Middle frontal gyrus (tissue), 1 donor: ENCODE results near the gene IPCEF1.
"Not testable (repeated sequence)": the region's sequence is repeated elsewhere in the genome, so short reads cannot be mapped to it uniquely, and the experiment has no call there.

Experiments used
- DNase-seq: peaks from one replicate; pipeline ENCODE4 v3.0.0-alpha.2; 2015; ENCODE audit warnings: low spot score; ENCODE audit errors: extremely low spot score

The IPCEF1 gene

DNA sequence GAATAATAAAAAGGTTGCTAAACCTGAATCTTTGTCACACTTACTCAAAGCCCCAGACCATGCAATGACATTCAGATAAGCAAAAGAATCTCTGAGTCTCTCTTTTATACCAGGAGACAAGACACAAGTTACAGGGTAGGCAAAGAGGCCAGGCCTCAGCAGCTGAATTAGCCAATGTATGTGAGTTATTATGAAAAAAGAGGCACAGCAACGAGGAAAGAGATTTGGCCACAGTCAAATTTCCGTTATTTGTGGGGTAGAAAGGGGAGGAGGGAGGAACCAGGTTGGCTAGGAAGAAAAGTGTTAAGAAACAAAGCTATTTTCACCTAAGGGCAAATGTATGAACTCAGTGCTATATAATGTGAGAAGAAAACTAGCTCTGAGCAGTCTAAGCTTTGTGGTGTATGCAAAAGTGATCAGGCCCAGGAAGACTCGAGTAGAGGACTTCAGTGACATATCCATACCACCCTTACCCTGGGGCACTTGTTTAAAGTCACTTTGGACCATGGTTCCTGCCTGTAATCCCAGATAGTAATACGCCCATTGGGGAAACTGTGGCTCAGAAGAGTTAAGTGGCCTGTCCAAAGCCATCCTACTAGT lies 19.1 kb downstream of the IPCEF1 start:
- DNase-seq = no peak

DNA sequence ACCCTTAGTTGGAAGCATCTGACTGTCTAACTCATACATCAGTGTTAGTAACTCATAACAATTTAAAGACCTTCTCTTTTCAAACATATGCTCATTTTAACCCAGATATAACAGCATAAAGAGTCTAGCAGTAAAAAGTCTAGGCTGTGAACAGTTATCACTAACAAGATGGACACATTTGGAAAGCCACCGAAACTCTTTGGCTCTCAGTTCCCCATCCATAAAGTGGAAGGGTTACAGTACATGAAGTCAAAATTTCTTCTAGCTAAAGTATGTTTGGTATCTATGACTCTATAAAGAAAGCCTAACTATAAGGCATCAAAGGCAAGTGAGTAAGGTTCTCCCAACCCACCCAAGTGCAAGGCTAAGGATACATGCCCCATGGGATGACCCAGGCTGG lies 22.5 kb downstream of the IPCEF1 start:
- not testable (repeated sequence) for DNase-seq

DNA sequence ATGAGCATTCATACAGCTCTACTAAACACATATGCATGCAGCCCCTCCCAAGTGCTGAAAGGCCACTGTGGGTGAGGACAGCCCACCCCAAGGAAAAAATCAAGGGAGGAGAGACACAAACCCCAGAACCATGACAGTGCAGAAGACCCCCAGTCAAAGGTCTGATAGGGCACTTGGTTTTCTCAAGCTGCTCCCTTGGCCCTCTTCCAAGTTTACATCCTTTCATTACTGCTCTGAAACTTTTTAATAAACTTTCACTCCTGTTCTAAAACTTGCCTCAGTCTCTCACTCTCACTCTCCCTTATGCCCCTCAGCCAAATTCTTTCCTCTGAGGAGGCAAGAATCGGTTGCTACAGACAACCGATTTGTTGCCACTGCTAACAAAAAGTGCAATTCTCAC lies 24.9 kb downstream of the IPCEF1 start:
- no peak for DNase-seq

DNA sequence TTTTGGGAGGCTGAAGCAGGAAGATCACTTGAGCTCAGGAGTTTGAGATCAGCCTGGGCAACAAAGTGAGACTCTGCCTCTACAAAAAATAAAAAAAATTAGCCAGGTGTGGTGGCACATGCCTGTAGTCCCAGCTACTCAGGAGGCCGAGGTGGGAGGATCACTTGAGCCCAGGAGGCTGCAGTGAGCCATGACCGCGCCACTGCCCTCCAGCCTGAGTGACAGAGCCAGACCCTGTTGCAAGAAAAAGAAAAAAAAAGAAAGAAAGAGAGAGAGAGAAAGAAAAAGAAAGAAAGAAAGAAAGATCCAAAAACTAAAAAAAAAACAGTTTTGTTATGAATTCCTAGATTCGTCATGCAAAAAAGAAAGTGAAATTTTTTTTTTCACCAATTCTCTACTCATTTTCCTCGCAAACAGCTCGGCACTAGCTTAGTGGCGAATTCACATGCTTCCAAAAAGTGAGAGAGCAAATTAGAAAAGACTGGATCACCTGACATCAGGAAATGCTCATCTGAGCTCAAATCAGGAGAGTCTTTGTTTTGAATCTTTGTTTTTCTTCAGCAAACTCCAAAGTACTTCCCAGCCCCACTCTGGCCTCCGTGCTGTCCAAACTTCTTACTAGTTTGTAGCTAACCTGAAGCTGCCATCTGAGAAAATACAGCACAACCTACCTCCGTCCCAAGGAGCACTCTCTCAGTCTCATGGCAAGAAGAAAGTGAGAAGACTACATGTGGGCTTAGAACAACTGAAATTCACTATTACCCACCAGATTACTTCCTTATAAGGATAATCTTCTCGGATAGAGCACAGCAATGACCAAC lies 27.0 kb downstream of the IPCEF1 start:
- no peak for DNase-seq

DNA sequence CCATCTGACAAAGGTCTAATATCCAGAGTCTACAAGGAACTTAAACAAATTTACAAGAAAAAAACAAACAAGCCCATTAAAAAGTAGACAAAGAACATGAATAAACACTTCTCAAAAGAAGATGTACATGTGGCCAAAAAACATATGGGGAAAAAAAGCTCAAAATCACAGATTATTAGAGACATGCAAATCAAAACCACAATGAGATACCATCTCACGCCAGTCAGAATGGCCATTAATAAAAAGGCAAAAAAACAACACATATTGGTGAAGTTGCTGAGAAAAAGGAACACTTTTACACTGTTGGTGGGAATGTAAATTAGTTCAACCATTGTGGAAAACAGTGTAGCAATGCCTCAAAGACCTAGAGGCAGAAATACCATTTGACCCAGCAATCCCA lies 29.3 kb downstream of the IPCEF1 start:
- DNase-seq = not testable (repeated sequence)

DNA sequence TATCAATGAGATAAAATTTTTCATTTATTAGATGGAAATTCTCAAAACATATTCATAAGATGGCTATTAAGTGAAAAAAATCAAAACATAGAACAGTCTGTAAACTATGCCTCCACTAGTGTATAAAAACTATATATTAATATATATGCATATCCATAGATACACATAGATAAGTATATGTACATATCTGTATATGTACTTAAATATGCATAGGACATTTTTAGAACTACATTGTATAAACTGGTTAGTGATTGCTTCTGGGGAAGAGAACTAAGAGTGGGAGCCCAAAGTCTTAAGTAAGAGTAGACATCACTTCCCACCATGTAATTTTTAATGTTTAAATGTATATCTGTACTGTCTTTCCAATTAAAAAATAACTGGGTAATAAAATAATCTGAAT lies 31.5 kb downstream of the IPCEF1 start:
- no peak for DNase-seq

DNA sequence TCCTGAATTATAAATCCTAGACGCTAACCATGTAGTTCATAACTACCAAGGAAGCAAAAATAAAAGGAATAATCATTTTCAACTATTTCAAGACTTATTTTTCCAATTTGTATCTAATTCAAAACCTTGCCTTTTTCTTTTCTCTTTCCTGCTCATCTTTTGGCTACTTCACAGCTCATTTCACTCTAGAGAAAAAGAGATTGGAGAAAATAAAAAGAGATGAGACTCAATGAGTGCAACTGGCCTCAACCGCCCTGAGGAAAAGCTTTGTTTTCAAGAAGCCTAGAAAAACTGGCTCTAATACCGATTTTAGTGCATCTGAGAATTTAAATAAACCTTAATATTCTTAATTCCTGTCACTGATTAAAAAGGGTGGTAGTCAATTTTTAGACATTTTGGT lies 36.4 kb downstream of the IPCEF1 start:
- no peak for DNase-seq

DNA sequence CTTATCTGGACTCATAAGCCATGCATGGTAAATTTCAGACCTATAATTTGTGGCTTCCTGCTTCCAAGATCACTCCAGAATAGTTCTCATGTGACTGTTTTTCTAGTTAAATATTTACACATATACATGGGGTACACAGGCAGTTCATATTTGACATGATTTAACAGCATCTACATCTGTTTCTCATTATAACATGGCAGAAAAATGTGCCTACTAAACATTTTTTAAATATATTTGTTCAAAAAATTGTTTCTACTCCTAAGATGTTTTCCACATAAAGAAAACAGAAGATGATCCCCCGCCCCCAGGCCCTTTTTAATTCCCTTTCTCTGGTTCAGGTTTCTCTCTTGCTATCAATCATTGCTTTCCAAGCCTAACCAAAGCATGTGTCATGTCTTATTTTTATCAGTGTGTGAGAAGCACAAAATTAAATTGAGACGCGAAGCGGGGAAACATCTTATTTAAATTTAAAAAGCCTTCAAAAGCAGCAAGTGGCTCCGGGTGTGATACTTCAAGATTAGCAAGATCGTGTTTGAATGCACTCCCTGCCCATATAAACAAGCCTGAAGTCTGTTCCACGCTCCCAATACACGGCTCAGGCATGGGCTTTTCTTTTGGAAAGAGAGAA lies 37.3 kb downstream of the IPCEF1 start:
- DNase-seq = no peak

DNA sequence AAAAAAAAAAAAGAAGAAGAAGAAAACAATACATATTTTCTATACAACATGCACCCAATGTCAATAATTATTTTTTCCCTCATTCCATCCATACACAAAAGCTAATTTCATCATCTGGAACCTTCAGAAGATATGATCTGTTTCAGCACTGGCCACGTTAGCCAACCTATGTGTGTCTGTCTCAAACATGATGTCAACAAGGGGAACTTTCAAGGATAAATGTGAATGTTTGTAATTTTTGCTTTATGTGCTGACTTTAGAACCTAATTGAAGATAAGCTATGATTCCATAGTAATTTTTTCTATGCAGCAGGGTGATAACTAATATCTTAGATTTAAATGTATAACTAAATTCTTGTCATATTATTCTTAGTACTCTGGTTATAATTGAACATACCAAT lies 37.9 kb downstream of the IPCEF1 start:
- DNase-seq = no peak

DNA sequence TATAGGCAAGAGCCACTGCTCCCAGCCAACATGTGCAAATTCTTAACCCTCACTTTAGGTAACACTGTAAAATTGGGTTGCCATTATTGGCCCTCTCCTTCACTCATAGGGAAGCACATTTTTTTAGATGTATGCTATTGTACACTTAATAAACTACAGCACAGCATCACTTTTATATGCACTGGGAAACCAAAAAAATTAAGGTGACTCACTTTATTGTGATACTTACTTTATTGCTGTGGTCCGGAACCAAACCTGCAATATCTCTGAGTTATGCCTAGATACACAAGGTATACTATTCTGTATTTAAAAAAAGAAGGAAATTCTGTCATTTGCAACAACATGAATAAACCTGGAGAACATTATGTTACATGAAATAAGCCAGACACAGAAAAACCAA lies 40.5 kb downstream of the IPCEF1 start:
- no peak for DNase-seq

DNA sequence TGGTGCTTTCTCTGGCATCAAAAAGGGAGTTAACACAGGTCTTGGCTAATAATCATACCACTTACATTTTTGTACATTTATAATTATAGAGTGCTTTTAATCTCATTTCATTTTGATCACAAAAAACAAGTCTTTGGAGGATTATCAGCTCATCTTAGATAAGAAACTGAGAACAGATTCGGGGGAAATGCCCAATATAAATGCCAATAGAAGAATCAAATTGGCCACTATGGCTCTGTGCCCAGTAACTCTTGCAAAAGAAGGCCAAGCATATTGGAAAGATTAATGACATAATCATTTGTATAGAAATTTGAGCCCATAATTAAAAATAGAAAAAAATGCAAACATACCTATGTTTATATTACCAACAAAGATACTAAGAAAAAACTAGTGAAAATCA lies 42.5 kb downstream of the IPCEF1 start:
- no peak for DNase-seq

DNA sequence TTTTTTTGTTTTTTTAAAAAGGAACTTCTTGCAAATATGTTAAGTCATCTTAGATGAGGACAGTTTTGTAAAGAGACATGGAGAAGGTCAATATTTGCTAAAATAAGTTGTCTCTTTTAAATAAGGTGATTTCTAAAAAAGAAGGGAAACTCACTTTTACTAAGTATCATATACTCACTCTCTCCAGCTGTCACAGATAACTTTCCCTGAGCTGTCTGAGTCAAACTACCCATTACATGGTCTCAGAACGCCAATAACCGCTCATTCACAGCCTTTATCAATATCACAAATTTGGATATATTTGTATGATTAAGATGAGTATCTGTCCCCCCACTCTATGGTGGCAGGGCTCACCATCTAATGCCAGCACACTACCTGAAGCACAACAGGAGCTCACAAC lies 47.6 kb downstream of the IPCEF1 start:
- DNase-seq = no peak

DNA sequence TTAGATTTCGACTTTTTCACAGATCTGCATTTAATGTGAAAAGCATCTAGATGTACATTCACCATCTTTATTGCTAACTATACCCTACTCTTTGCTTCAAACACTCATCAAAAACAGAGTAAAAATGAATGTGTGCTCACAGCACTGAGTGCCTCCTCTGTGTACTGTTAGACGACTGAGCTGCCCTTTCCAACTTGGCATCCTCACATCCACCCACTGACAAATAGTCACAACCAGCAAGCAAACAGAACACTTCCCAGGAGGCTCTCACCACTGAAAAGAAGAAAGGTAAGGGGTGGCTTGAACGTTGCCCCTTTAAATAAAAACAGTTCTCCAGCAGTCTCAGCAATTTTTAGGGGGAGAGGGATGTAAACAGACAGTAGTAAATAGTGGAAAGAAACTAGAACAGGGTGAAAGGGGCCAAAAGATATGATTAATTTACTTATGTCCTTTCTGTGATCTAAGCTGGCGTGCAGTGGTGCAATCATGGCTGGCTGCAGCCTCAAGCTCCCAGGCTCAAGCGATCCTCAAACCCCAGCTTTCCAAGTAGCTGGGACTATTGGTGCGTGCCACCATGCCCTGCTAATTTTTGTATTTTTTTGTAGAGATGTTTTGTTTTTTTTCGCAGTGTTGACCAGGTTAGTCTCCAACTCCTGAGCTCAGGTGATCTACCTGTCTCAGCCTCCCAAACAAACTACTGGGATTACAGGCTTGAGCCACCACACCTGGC lies 48.7 kb downstream of the IPCEF1 start:
- no peak for DNase-seq

DNA sequence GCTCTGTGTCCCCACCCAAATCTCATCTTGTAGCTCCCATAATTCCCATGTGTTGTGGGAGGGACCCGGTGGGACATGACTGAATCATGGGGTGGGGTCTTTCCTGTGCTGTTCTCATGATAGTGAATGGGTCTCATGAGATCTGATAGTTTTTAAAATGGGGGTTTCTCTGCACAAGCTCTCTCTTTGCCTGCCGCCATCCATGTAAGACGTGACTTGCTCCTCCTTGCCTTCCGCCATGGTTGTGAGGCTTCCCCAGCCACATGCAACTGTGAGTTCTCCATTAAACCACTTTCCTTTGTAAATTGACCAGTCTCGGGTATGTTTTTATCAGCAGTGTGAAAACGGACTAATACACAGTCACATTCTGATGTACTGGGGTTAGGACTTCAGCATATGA lies 49.5 kb downstream of the IPCEF1 start:
- not testable (repeated sequence) for DNase-seq

DNA sequence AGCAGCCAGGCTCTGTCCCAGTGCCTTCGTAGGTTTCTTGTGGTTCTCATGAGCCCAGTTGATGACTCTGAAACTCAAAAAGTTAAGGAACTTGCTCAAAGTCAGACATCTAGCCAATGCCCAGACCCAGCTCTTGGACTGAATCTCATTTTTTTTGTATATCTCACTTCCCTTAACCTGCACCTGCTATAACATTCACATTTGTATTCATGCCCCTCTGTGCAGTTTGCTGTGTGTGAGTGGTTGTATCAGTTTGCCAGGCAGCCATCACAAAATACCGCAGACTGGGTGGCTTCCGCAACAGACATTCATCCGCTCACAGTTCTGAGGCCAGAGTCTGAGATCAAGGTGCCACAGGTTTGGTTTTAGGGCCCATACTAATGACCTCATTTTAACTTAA lies 49.9 kb downstream of the IPCEF1 start:
- DNase-seq = no peak

DNA sequence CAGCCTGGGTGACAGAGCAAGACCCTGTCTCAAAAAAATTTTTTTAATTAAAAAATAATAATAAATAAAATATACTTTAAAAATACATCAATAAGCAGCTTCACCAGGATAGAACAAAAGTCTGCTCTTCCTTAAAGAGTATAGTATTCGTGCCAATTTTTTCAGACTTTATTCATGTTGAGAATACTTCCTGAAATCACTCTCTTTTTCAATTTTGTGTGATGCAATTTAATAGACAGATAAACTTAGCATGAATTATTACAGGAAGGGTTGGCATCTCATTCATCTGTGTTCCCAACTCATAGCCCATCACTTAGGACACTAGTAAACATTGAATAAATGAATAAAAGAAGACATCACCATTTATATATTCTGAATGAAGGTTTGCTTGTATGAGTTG lies 52.4 kb downstream of the IPCEF1 start:
- no peak for DNase-seq

DNA sequence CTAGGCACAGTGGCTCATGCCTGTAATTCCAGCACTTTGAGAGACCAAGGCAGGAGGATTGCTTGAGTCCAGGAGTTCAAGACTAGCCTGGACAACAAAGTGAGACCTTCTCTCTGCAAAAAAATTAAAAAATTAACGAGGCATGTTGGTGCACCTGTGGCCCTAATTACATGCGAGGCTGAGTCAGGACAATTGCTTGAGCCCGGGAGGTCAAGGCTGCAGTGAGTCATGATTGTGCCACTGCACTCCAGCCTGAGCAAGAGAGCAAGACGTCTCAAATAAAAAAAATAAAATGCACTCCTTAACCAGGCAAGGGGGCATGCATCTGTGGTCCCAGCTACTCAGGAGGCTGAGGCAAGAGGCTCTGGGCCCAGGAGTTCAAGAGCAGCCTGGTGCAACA lies 53.0 kb downstream of the IPCEF1 start:
- DNase-seq = not testable (repeated sequence)

DNA sequence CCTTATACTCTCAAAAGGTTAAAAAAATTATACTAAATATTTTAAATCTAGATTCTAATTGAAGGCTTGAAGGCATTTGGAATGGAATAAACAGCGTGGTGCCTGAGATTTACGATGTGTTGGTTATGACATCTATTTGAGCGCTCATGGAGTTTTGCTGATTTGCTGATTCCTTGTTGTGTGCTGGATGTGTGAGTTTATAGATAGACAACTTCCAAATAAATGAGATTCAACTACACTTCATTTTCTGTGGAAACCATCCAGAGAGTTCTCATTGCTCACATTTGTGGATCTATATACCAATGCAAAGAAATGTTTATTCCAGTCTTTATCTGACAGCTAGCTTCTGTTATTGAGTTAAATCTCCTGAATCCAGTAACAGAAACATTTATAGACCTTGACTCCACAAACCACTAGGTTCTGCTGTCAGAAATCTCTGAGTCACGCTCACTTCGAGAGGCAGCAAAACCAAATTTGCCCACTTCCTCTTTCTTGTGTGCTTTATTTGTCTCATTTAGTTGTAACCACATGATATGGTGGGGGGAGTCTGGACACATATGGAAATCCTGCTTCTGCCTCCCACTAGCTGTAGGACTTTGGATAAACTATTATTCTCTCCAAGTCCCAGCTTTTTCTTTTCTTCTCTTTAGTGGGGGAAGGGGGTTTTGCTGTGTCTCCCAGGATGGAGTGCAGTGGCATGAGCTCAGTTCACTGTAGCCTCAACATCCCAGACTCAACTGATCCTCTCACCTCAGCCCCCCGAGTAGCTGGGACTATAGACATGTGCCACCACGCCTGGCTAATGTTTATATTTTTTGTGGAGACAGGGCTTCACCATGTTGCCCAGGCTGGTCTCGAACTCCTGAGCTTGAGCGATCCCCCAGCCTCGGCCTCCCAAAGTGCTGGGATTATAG lies 54.5 kb downstream of the IPCEF1 start:
- no peak for DNase-seq

DNA sequence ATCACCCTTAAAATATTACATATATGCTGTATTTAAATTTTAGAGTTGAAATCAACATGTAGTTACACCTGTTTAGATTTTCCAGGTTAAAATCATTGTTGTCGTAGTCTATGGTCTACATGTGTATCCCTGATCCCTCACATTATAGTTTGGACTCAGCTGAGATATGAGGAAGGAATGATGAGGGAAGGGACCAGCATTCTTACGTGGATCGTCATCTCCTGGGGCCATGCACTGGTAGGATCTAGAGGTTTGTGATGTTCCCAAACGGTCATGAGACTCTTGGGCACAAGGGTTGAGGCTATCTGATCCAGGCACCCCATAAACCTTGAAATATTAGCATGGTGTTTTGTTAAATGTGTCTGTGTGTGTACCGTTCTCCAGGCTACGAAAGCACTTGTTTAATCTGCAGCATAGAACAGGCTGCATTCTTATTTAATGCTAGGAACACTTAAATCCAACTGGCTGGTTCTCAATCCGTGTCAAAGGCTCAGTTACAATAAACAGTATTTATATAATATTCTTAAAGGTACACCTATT lies 55.4 kb downstream of the IPCEF1 start:
- DNase-seq = no peak

DNA sequence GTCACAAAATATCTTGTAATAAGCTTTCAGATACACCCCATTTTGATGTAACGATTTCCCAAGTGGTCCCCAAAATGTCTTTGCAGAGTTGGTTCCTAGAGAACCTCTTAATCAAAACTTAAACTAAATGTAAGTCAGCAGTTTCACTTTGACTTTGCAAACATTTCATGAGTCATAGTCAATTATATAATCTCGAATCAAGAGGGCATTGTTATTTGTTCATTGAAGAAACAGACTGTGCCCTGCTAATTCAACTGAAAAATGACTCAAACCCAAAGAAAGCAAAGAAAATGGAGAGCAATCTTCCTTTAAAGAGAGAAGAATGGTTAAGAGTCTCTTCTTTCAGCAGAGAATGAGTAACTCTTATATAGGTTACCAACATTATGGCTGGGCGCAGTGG lies 58.3 kb downstream of the IPCEF1 start:
- no peak for DNase-seq

DNA sequence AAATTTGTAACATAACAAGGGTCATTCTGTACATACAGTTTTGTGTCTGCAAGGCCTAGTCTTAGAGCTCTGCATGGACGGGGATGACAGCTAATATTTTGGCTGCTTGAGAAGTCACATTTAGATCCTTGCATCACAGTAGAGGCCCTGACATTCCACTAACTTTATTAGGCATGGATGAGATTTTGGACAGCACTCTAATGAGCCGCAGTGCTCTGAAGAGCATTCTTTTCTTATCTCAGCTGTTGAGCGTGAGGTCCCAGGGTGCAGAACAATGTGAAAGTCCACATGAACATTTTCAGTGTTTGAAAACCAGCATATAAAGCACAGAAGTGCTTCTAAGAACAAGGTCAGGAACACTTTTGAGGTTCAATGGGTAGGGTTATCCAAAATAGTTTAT lies 58.9 kb downstream of the IPCEF1 start:
- no peak for DNase-seq
